ENCODE measurements around the gene DNAJB8.

Gene DNAJB8

GRCh38 chr3:128442949-128443348, 23.7 kb downstream of the DNAJB8 start:
- DNase-seq: no peak

GRCh38 chr3:128442070-128442469, 24.6 kb downstream of the DNAJB8 start:
- DNase-seq: no peak

- DNase-seq: no peak
These were observed 27.5 kb downstream of the DNAJB8 start for GRCh38 chr3:128439226-128439625.

- no peak for DNase-seq
These were observed 28.1 kb downstream of the DNAJB8 start for GRCh38 chr3:128438488-128439072.

- DNase-seq: no peak
These were observed 30.5 kb downstream of the DNAJB8 start for GRCh38 chr3:128436214-128436613.

- no peak for DNase-seq
These were observed 31.1 kb downstream of the DNAJB8 start for GRCh38 chr3:128435561-128435960.

GRCh38 chr3:128435058-128435457, 31.6 kb downstream of the DNAJB8 start:
- no peak for DNase-seq

GRCh38 chr3:128434524-128434923, 32.2 kb downstream of the DNAJB8 start:
- DNase-seq: no peak

- DNase-seq: no peak
These were observed 32.9 kb downstream of the DNAJB8 start for GRCh38 chr3:128433837-128434165.

- DNase-seq: no peak
These were observed 33.5 kb downstream of the DNAJB8 start for GRCh38 chr3:128432971-128433836.

- no peak for DNase-seq
These were observed 34.3 kb downstream of the DNAJB8 start for GRCh38 chr3:128432301-128432970.

- no peak for DNase-seq
These were observed 34.8 kb downstream of the DNAJB8 start for GRCh38 chr3:128431803-128432300.

GRCh38 chr3:128430731-128431130, 36.0 kb downstream of the DNAJB8 start:
- DNase-seq: no peak

GRCh38 chr3:128430301-128430700, 36.4 kb downstream of the DNAJB8 start:
- no peak for DNase-seq

GRCh38 chr3:128429751-128430150, 36.9 kb downstream of the DNAJB8 start:
- no peak for DNase-seq

GRCh38 chr3:128429275-128429674, 37.4 kb downstream of the DNAJB8 start:
- DNase-seq: no peak

GRCh38 chr3:128427872-128428822, 38.5 kb downstream of the DNAJB8 start:
- no peak for DNase-seq

GRCh38 chr3:128427175-128427857, 39.4 kb downstream of the DNAJB8 start:
- peak; percentile 14 for DNase-seq

- DNase-seq: no peak
These were observed 40.4 kb downstream of the DNAJB8 start for GRCh38 chr3:128426128-128426921.

GRCh38 chr3:128425846-128426127, 40.9 kb downstream of the DNAJB8 start:
- DNase-seq: no peak

GRCh38 chr3:128425142-128425845, 41.4 kb downstream of the DNAJB8 start:
- DNase-seq: no peak

Measured in NCI-H524 treated with DMSO at 0.1 percent for 48 hours (cell line).